GM12864 (cell line): ENCODE results near the gene PADI2.

Experiments used
- DNase-seq: peaks from one replicate; pipeline ENCODE4 v3.0.0-alpha.2; 2011; ENCODE audit warnings: low read depth
- H3K4me3 ChIP-seq: 2 replicates; pipeline ENCODE4 v1.5.1; 2011; ENCODE audit warnings: mild to moderate bottlenecking, low read depth, low read length, control low read depth
- CTCF ChIP-seq: IDR thresholded peaks from 2 replicates; pipeline ENCODE4 v1.5.1; 2011; ENCODE audit warnings: low read depth, mild to moderate bottlenecking, moderate library complexity, low read length, control low read depth, inconsistent platforms; ENCODE audit errors: missing control alignments

The PADI2 gene

GRCh38 chr1:17140279-17140678 is 21.0 kb upstream of the PADI2 start:
- H3K4me3 ChIP-seq, result no peak overlapping the region
- no peak for TF ChIP-seq CTCF
- no peak for DNase-seq

- no peak for DNase-seq
- no peak overlapping the region for H3K4me3 ChIP-seq
- TF ChIP-seq CTCF, result no peak
Measured at GRCh38 chr1:17139637-17140036, 20.4 kb upstream of the PADI2 start.

GRCh38 chr1:17137441-17137840 is 18.2 kb upstream of the PADI2 start:
- no peak for DNase-seq
- H3K4me3 ChIP-seq, result no peak overlapping the region
- TF ChIP-seq CTCF, result no peak

- no peak overlapping the region for H3K4me3 ChIP-seq
- TF ChIP-seq CTCF, result no peak
- no peak for DNase-seq
Measured at GRCh38 chr1:17136936-17137335, 17.7 kb upstream of the PADI2 start.

GRCh38 chr1:17136145-17136544 is 16.9 kb upstream of the PADI2 start:
- no peak for DNase-seq
- H3K4me3 ChIP-seq, result no peak overlapping the region
- no peak for TF ChIP-seq CTCF

- H3K4me3 ChIP-seq, result no peak overlapping the region
- DNase-seq, result no peak
- no peak for TF ChIP-seq CTCF
Measured at GRCh38 chr1:17135530-17135929, 16.3 kb upstream of the PADI2 start.

- TF ChIP-seq CTCF, result no peak
- no peak overlapping the region for H3K4me3 ChIP-seq
- DNase-seq, result no peak
Measured at GRCh38 chr1:17134724-17135123, 15.5 kb upstream of the PADI2 start.
